A549 treated with DMSO at 1 μM for 4 hours (cell line): Measurements from ENCODE around the gene LIN37. TPM values are rescaled to one million over a fixed set of nuclear protein-coding genes. Genes with fewer than 3 reads are reported as not detected.

Experiments
- total RNA-seq: library from RNA; stranded (reverse); fragments of 200-300 nt; extraction: Qiagen RNA extraction; gene quantifications from 5 replicates; pipeline ENCODE4 v1.2.3, GENCODE V29; 2022; ENCODE audit warnings: low read depth

Gene LIN37
- 20.7 to 27.8 TPM (median 21.4 TPM) in 5 replicates for total RNA-seq

GRCh38 chr19:35748106-35749020, at the start of gene LIN37:
Gene LIN37, plus strand, starts transcription at chr19:35748576. Its CDS starts 149 bp downstream, at chr19:35748725.

GRCh38 chr19:35704218-35704617, 44.2 kb upstream of the LIN37 start, which contains the start of gene ZBTB32:
Gene ZBTB32, plus strand, starts transcription at chr19:35704558. Its CDS starts 10,069 bp downstream, at chr19:35714627.

GRCh38 chr19:35717665-35718344, 30.6 kb upstream of the LIN37 start, which contains the start of gene KMT2B:
Gene KMT2B, plus strand, starts transcription at chr19:35718003. Its CDS starts 16 bp downstream, at chr19:35718019.

GRCh38 chr19:35742121-35742724, 6.2 kb upstream of the LIN37 start, which contains the start of gene IGFLR1:
Gene IGFLR1, minus strand, starts transcription at chr19:35742452. Its CDS starts 1,272 bp downstream, at chr19:35741180.

GRCh38 chr19:35745328-35746086, 2.9 kb upstream of the LIN37 start, which contains the start of the genes PSENEN and U2AF1L4:
Gene PSENEN, plus strand, starts transcription at chr19:35745651. Its CDS starts 280 bp downstream, at chr19:35745931.
Gene U2AF1L4, minus strand, starts transcription at chr19:35745418. Its CDS starts 27 bp downstream, at chr19:35745391.

GRCh38 chr19:35756377-35757230, 8.2 kb downstream of the LIN37 start, which contains the start of gene HSPB6:
Gene HSPB6, minus strand, starts transcription at chr19:35757029. Its CDS starts 21 bp downstream, at chr19:35757008.

GRCh38 chr19:35757749-35758608, 9.6 kb downstream of the LIN37 start, which contains the start of gene PROSER3:
Gene PROSER3, plus strand, starts transcription at chr19:35758176. Its CDS starts 40 bp downstream, at chr19:35758216.

GRCh38 chr19:35775298-35776101, 27.1 kb downstream of the LIN37 start, which contains the start of gene ARHGAP33:
Gene ARHGAP33, plus strand, starts transcription at chr19:35775564. Its CDS starts 95 bp downstream, at chr19:35775659.

Other genes starting within 250 kb of the LIN37 start
- 27.3 to 37.1 TPM (median 33.6 TPM) in 5 replicates for gene DMKN, start 234.9 kb upstream of the LIN37 start, total RNA-seq
- gene SBSN, start 220.3 kb upstream of the LIN37 start, total RNA-seq, result 2.7 to 3.9 TPM (median 3.0 TPM) in 5 replicates
- not detected in 5 replicates for gene GAPDHS, start 215.1 kb upstream of the LIN37 start, total RNA-seq
- gene TMEM147, start 202.9 kb upstream of the LIN37 start, total RNA-seq, result 350 to 445 TPM (median 403 TPM) in 5 replicates
- 0.10 TPM in 1 of 5 replicates, not detected in the others for gene ATP4A, start 184.9 kb upstream of the LIN37 start, total RNA-seq
- not detected in 5 replicates for gene PMIS2, start 162.4 kb upstream of the LIN37 start, total RNA-seq
- gene HAUS5, start 135.8 kb upstream of the LIN37 start, total RNA-seq, result 10.8 to 18.4 TPM (median 15.7 TPM) in 5 replicates
- gene RBM42, start 119.5 kb upstream of the LIN37 start, total RNA-seq, result 147 to 213 TPM (median 187 TPM) in 5 replicates
- 2.1 to 3.1 TPM (median 2.3 TPM) in 5 replicates for gene ETV2, start 106.8 kb upstream of the LIN37 start, total RNA-seq
- 1,270 to 1,573 TPM (median 1,320 TPM) in 5 replicates for gene COX6B1, start 100.3 kb upstream of the LIN37 start, total RNA-seq
- gene UPK1A, start 82.1 kb upstream of the LIN37 start, total RNA-seq, result 0.64 to 1.2 TPM (median 0.84 TPM) in 5 replicates
- 0.05 TPM in 1 of 5 replicates, not detected in the others for gene ZBTB32, start 44.0 kb upstream of the LIN37 start, total RNA-seq
- 47.8 to 63.3 TPM (median 58.5 TPM) in 5 replicates for gene KMT2B, start 30.6 kb upstream of the LIN37 start, total RNA-seq
- gene IGFLR1, start 6.1 kb upstream of the LIN37 start, total RNA-seq, result 10.2 to 13.0 TPM (median 11.9 TPM) in 5 replicates
- gene U2AF1L4, start 3.2 kb upstream of the LIN37 start, total RNA-seq, result 23.0 to 29.3 TPM (median 28.6 TPM) in 5 replicates
- 273 to 299 TPM (median 279 TPM) in 5 replicates for gene PSENEN, start 2.9 kb upstream of the LIN37 start, total RNA-seq
- gene HSPB6, start 8.5 kb downstream of the LIN37 start, total RNA-seq, result 0.16 to 0.34 TPM (median 0.20 TPM) in 5 replicates
- 27.5 to 38.7 TPM (median 32.5 TPM) in 5 replicates for gene PROSER3, start 9.6 kb downstream of the LIN37 start, total RNA-seq
- gene ARHGAP33, start 27.0 kb downstream of the LIN37 start, total RNA-seq, result 3.5 to 9.2 TPM (median 6.2 TPM) in 5 replicates
- 0.27 to 0.66 TPM (median 0.41 TPM) in 4 of 5 replicates, not detected in the other for gene PRODH2, start 64.3 kb downstream of the LIN37 start, total RNA-seq
- gene NPHS1, start 103.9 kb downstream of the LIN37 start, total RNA-seq, result 0.17 to 0.77 TPM (median 0.42 TPM) in 5 replicates
- 0.44 to 0.74 TPM (median 0.58 TPM) in 5 replicates for gene KIRREL2, start 108.3 kb downstream of the LIN37 start, total RNA-seq
- 82.7 to 99.7 TPM (median 88.7 TPM) in 5 replicates for gene APLP1, start 120.0 kb downstream of the LIN37 start, total RNA-seq
- gene NFKBID, start 152.0 kb downstream of the LIN37 start, total RNA-seq, result 6.5 to 8.9 TPM (median 7.4 TPM) in 5 replicates
- gene HCST, start 154.0 kb downstream of the LIN37 start, total RNA-seq, result 0.25 to 0.75 TPM (median 0.60 TPM) in 3 of 5 replicates, not detected in the others
- 0.31 TPM in 1 of 5 replicates, not detected in the others for gene TYROBP, start 159.7 kb downstream of the LIN37 start, total RNA-seq
- 11.7 to 28.8 TPM (median 20.5 TPM) in 5 replicates for gene LRFN3, start 187.8 kb downstream of the LIN37 start, total RNA-seq
- 36.8 to 48.3 TPM (median 46.4 TPM) in 5 replicates for gene SDHAF1, start 246.6 kb downstream of the LIN37 start, total RNA-seq